Adrenal gland (tissue), 12 donors: ENCODE results near the gene CPEB1. TPM values are rescaled to one million over a fixed set of nuclear protein-coding genes. Genes with fewer than 3 reads are reported as not detected.

Source experiments
- DNase-seq, 7 donors: peaks; one replicate each; pipeline ENCODE4 v3.0.0-alpha.2; 2019 to 2020
- H3K27ac ChIP-seq, 5 donors: fragments of 200-600 bp; sonication (generic) in 4 of 5; 1 replicate in 3 of 5; 2 replicates in 2 of 5; pipeline versions ENCODE4 v1.5.1 to v1.8.0; 2016 to 2020; ENCODE audit warnings: mild to moderate bottlenecking in 1 of 5
- H3K27me3 ChIP-seq: fragments of 200-600 bp; 2 replicates; pipeline ENCODE4 v1.8.0; 2021
- H3K36me3 ChIP-seq, 2 donors: fragments of 200-600 bp; replicated peaks in 1 of 2; 1 replicate in 1 of 2; 2 replicates in 1 of 2; pipeline versions ENCODE4 v1.5.1 to v1.8.0; 2018 to 2022
- H3K4me1 ChIP-seq, 2 donors: fragments of 200-600 bp; replicated peaks in 1 of 2; 1 replicate in 1 of 2; 2 replicates in 1 of 2; pipeline versions ENCODE4 v1.5.1 to v1.8.0; 2018 to 2021
- H3K4me3 ChIP-seq, 4 donors: fragments of 200-600 bp; sonication (generic) in 3 of 4; one replicate each; pipeline ENCODE4 v1.5.1; 2016 to 2018
- H3K9me3 ChIP-seq, 3 donors: fragments of 200-600 bp; sonication (generic) in 1 of 3; replicated peaks in 1 of 3; 1 replicate in 2 of 3; 2 replicates in 1 of 3; pipeline versions ENCODE4 v1.5.1 to v1.8.0; 2016 to 2021
- POLR2A ChIP-seq, 2 donors: fragments of 450-650 bp; IDR thresholded peaks; one replicate each; pipeline ENCODE4 v1.6.1; 2017; ENCODE audit warnings: antibody characterized with exemption in 2 of 2, mild to moderate bottlenecking in 2 of 2, moderate library complexity in 1 of 2
- WGBS, 4 donors: extraction: QIAGEN DNeasy Blood & Tissue Kit in 2 of 4; methylation state at CpG; one replicate each; pipeline versions ENCODE4 v1.1.5 to v1.1.7; 2013 to 2017; 5-methylcytosine and 5-hydroxymethylcytosine counted together
- intact Hi-C, 2 donors: fragments of 100-400 bp; cut with DNase I; formaldehyde crosslinking; loops; one replicate each; pipeline versions ENCODE4 v1.14.1 to v1.15.0; 2022 to 2023
- polyA plus RNA-seq, 3 donors: library from polyadenylated mRNA; stranded (reverse); fragments of 200-250 nt in 2 of 3; fragments of 350-450 nt in 1 of 3; fragmentation: Illumina TruSeq in 1 of 3; extraction: RNeasy Lipid Tissue Mini Kit (QIAGEN cat#74804) in 1 of 3; gene quantifications; one replicate each; pipeline ENCODE4 v1.2.3, GENCODE V29; 2013 to 2014
- total RNA-seq, 9 donors: library from RNA; depleted of rRNA in 4 of 9; stranded (reverse); fragments of >200 nt in 4 of 9; fragments of 120-200 nt in 1 of 9; fragmentation: NEBNext Ultra II Directional in 1 of 9; extraction: Animal tissue kit (Norgen Biotek cat#: 25700) in 1 of 9; gene quantifications; one replicate each; pipeline versions ENCODE4 v1.1.0 to v1.2.4, GENCODE V29; 2013 to 2023
- TF ChIP-seq, protein P1 (sequence below), 6 experiments: fragments of 450-650 bp in 4 of 6; fragments of 200-600 bp in 2 of 6; sonication (generic) in 1 of 6; IDR thresholded peaks; 1 replicate in 5 of 6; 2 replicates in 1 of 6; pipeline versions ENCODE4 v1.5.1 to v1.8.0; 2016 to 2021; ENCODE audit warnings: antibody characterized with exemption in 6 of 6, mild to moderate bottlenecking in 2 of 6, moderate library complexity in 1 of 6
- donor health status: healthy with polysubstance abuse.
- donor health status: Bipolar disorder and iron deficiency.
- donor health status: DM: yes; HTN: yes; CAD: no.
- donor health status: DM: no; HTN: no; CAD: no.
- donor health status: DM: no; HTN: no; CAD: no.
- donor health status: DM: yes; HTN: yes; CAD: no.

CPEB1 gene
- total and polyA plus RNA-seq, 12 donors: 1.5 to 11.6 (median 6.0) TPM

DNA sequence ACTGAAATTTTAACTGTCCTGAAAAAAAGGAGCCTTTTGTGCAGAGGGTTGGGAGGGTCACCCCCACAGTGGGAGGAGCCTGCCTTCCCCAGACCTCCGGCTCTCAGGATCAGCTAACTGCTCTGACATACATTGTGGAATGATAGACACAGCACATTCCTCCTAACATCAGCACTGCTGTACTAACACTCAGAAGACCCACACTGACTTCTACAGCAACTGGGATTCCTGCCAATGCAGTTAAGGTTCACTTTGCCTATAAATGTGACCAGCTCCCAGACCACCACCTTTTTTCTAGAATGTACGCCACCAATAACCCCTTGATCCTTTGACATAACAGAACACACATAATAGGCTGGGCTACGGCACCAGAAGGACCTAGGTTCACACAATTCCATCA is 3.2 kb downstream of the CPEB1 start:
- peaks cover 12 to 21% of the 10 kb centered on the region in 2 donors for H3K4me1 ChIP-seq
- WGBS, 4 donors: 48 to 74% (median 70%) methylated on average over 3 of the region's 3 CpGs
- intact Hi-C loops: loop anchor here in 1 of 2 donors (10.0 kb wide), 1 partner anchor 99 kb away; the partner anchor contains the start of gene RPS17
- H3K4me3 ChIP-seq: no peak overlapping the region
- H3K27ac ChIP-seq: no peak overlapping the region
- H3K36me3 ChIP-seq: no peaks in the 10 kb centered on the region
- H3K9me3 ChIP-seq: no peaks in the 10 kb centered on the region
- H3K27me3 ChIP-seq: no peaks in the 10 kb centered on the region
- no peak for TF ChIP-seq POLR2A (IDR thresholded peaks at IDR 0.05)
- TF ChIP-seq, protein P1, sequence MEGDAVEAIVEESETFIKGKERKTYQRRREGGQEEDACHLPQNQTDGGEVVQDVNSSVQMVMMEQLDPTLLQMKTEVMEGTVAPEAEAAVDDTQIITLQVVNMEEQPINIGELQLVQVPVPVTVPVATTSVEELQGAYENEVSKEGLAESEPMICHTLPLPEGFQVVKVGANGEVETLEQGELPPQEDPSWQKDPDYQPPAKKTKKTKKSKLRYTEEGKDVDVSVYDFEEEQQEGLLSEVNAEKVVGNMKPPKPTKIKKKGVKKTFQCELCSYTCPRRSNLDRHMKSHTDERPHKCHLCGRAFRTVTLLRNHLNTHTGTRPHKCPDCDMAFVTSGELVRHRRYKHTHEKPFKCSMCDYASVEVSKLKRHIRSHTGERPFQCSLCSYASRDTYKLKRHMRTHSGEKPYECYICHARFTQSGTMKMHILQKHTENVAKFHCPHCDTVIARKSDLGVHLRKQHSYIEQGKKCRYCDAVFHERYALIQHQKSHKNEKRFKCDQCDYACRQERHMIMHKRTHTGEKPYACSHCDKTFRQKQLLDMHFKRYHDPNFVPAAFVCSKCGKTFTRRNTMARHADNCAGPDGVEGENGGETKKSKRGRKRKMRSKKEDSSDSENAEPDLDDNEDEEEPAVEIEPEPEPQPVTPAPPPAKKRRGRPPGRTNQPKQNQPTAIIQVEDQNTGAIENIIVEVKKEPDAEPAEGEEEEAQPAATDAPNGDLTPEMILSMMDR (IDR thresholded peaks at IDR 0.05): no peak
- no peak for DNase-seq

DNA sequence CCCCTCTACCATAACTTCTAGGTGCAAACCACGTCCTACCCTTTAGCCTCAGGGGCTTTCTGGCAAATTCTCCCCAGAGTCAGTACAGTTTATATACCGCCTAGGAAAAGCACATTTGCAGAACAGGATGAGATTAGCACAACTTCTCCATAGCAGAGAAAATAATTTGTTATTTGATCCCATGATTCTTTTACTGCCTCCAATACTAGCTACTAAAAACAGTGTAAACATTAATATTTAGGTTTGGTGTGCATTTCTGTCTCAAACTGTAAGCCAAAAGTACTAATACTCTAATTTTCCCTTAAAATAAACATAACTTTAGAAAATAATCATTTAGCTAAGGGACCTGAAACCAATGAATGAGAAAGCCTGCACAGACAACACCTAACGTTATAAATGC is 4.5 kb downstream of the CPEB1 start:
- no peak overlapping the region for H3K27ac ChIP-seq
- intact Hi-C loops: loop anchor here in 1 of 2 donors (10.0 kb wide), 1 partner anchor 98 kb away; the partner anchor contains the start of gene RPS17
- no peaks in the 10 kb centered on the region for H3K27me3 ChIP-seq
- peaks cover 9 to 14% of the 10 kb centered on the region in 2 donors for H3K4me1 ChIP-seq
- 67 to 75% (median 71%) methylated on average over 3 of the region's 3 CpGs for WGBS, 4 donors
- no peak overlapping the region for H3K4me3 ChIP-seq
- H3K36me3 ChIP-seq: no peaks in the 10 kb centered on the region
- DNase-seq: no peak
- H3K9me3 ChIP-seq: no peaks in the 10 kb centered on the region
- TF ChIP-seq POLR2A (IDR thresholded peaks at IDR 0.05): no peak
- TF ChIP-seq, protein P1 (IDR thresholded peaks at IDR 0.05): no peak

DNA sequence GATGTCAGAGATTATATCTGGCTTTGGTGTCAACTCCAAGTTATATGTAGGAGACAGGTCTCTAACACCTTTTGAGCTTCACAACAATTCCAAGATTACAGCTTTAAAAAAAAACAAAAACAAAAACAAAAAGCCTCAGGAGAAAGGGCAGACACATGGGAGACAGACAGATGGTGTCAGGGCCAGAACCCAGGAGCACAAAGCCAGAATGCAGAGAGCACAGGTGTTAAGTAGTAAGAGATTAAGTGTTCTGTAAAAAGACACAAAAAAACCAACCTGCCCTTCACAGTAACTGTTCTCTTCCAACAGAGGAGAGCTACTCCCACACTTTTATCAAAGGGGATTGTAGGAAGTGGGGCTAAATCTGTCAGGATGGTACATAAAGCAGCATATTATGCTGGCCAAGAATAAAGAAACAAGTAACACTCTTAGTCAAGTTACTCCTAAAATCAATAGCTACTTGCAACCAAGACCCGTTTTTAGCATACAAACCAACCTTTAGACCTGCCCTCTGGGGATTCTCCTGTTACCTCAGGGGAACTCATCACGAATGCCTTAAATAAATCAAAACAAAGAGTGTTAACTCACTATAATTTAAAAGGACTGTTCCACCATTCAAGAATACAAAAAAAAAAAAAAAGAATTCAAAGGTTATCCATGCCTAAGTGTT is 5.9 kb downstream of the CPEB1 start:
- no peak for TF ChIP-seq POLR2A (IDR thresholded peaks at IDR 0.05)
- TF ChIP-seq, protein P1 (IDR thresholded peaks at IDR 0.05): no peak
- intact Hi-C loops: loop anchor here in 1 of 2 donors (10.0 kb wide), 1 partner anchor 96 kb away; the partner anchor contains the start of gene RPS17

DNA sequence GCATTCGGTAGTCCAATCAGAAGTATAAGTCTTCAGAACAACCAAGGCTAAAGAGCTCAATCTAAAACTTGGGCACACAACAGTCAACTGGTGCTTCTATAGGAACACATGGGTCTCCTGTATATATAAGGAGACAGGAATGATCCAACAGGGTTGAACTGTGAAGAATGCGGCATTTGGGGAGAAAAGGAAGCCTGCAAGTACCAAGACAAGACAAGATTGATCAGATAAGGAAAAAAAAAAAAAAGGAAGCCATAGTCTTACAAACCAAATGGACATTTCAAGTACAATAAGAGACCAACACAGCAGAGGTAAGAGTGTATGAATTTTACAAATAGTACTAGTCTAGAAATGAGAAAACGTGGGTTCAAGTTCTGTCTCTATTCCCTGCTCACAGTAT is 6.5 kb downstream of the CPEB1 start:
- Histone ChIP-seq H3K27ac (no peak overlapping the region), H3K27me3 (no peaks in the 10 kb centered on the region), H3K4me1 (no peaks in the 10 kb centered on the region), H3K36me3 (no peaks in the 10 kb centered on the region), H3K4me3 (no peak overlapping the region), H3K9me3 (no peaks in the 10 kb centered on the region)
- no peak for TF ChIP-seq POLR2A (IDR thresholded peaks at IDR 0.05)
- TF ChIP-seq, protein P1 (IDR thresholded peaks at IDR 0.05): no peak
- intact Hi-C loops: loop anchor here in 1 of 2 donors (10.0 kb wide), 1 partner anchor 96 kb away; the partner anchor contains the start of gene RPS17
- DNase-seq: no peak
- 61 to 65% (median 64%) methylated on average over 3 of the region's 3 CpGs for WGBS, 4 donors

More for the DNA sequence above, 5.9 kb downstream of the CPEB1 start:
- no peak overlapping the region for H3K27ac ChIP-seq
- DNase-seq: no peak
- no peaks in the 10 kb centered on the region for H3K27me3 ChIP-seq
- peaks cover 0 to 3% of the 10 kb centered on the region in 2 donors for H3K4me1 ChIP-seq
- H3K9me3 ChIP-seq: no peaks in the 10 kb centered on the region
- WGBS, 4 donors: 50 to 73% (median 54%) methylated on average over 2 of the region's 2 CpGs
- no peak overlapping the region for H3K4me3 ChIP-seq
- no peaks in the 10 kb centered on the region for H3K36me3 ChIP-seq
